A549 (cell line): ENCODE measurements around the gene ZNF37A. TPM values are rescaled to one million over a fixed set of nuclear protein-coding genes. Genes with fewer than 3 reads are reported as not detected.
"Not testable (repeated sequence)": the region's sequence is repeated elsewhere in the genome, so short reads cannot be mapped to it uniquely, and the experiment has no call there.

Experiments used
- ATAC-seq, 2 experiments: fragments of 200-7000 bp in 1 of 2; fragments of >200 bp in 1 of 2; cut with Nextera tagmentation in 1 of 2; cut with Tn5 transposase in 1 of 2; 3 replicates each; pipeline versions ENCODE4 v1.8.0 to v1.9.1; 2018 to 2020; ENCODE audit warnings: mild to moderate bottlenecking in 1 of 2, moderate library complexity in 1 of 2
- CTCF ChIA-PET: fragments of 300-600 bp; sonication (Branson Sonifier 250); formaldehyde crosslinking; extraction: SDS; loops from one replicate; lab custom pipeline; 2021; ENCODE audit warnings: antibody characterized with exemption, inconsistent platforms; lab: Yijun Ruan, JAX
- POLR2A ChIA-PET: fragments of 350-600 bp; formaldehyde crosslinking; extraction: SDS; loops from one replicate; lab custom pipeline; 2021; ENCODE audit warnings: antibody characterized with exemption, inconsistent platforms; lab: Yijun Ruan, JAX
- DNase-seq, 2 experiments: peaks; one replicate each; pipeline versions ENCODE4 v3.0.0 to v3.0.0-alpha.2; 2011 to 2016; ENCODE audit warnings: low read depth in 1 of 2, low spot score in 1 of 2
- FAIRE-seq: peaks from 2 replicates; lab custom pipeline; 2011; peaks lifted over from hg19 to GRCh38; lab: Jason Lieb, UNC
- H3K27ac ChIP-seq, 2 experiments: fragments of >200 bp; sonication (Bioruptor Twin); formaldehyde crosslinking; 3 replicates each; pipeline ENCODE4 v1.5.1; 2016 to 2017
- H3K4me1 ChIP-seq: fragments of >200 bp; sonication (Bioruptor Twin); formaldehyde crosslinking; 3 replicates; pipeline ENCODE4 v1.6.1; 2016
- H3K4me2 ChIP-seq: fragments of >200 bp; sonication (Bioruptor Twin); formaldehyde crosslinking; 3 replicates; pipeline ENCODE4 v1.6.1; 2016
- H3K4me3 ChIP-seq: fragments of >200 bp; sonication (Bioruptor Twin); formaldehyde crosslinking; 3 replicates; pipeline ENCODE4 v1.5.1; 2016
- H3K9me3 ChIP-seq: fragments of >200 bp; sonication (Bioruptor Twin); formaldehyde crosslinking; 3 replicates; pipeline ENCODE4 v1.6.1; 2016
- ATOH8 ChIP-seq: fragments of 250-450 bp; sonication (Bioruptor Pico); IDR thresholded peaks from 2 replicates; pipeline ENCODE4 v1.5.0; 2020; ENCODE audit warnings: low read depth, mild to moderate bottlenecking, moderate library complexity
- FOSB ChIP-seq: fragments of 250-450 bp; sonication (Bioruptor Pico); IDR thresholded peaks from 2 replicates; pipeline ENCODE4 v1.5.0; 2020; ENCODE audit warnings: mild to moderate bottlenecking, moderate library complexity
- HOXB13 ChIP-seq: fragments of 250-450 bp; sonication (Bioruptor Pico); IDR thresholded peaks from 2 replicates; pipeline ENCODE4 v1.5.0; 2020; ENCODE audit warnings: low read depth, mild to moderate bottlenecking, moderate library complexity
- MAX ChIP-seq: IDR thresholded peaks from 2 replicates; pipeline ENCODE4 v1.6.1; 2012
- MYC ChIP-seq: IDR thresholded peaks from 2 replicates; pipeline ENCODE4 v1.6.1; 2012; ENCODE audit warnings: mild to moderate bottlenecking, inconsistent platforms, low read length, improper control_type of control experiment, borderline replicate concordance
- NFE2L2 ChIP-seq: fragments of 150-350 bp; conservative IDR thresholded peaks from 2 replicates; pipeline ENCODE4 v1.6.1; 2014; ENCODE audit warnings: low read length
- PBX3 ChIP-seq: IDR thresholded peaks from 2 replicates; pipeline ENCODE4 v1.6.1; 2012
- SREBF2 ChIP-seq: fragments of 450-650 bp; IDR thresholded peaks from 2 replicates; pipeline ENCODE4 v1.6.1; 2014; ENCODE audit warnings: mild to moderate bottlenecking, moderate library complexity
- TP53 ChIP-seq: fragments of 250-450 bp; sonication (Bioruptor Pico); IDR thresholded peaks from 2 replicates; pipeline ENCODE4 v1.5.0; 2021; ENCODE audit warnings: mild to moderate bottlenecking, moderate library complexity
- USF2 ChIP-seq: fragments of 450-650 bp; IDR thresholded peaks from 2 replicates; pipeline ENCODE4 v1.6.1; 2014; ENCODE audit warnings: antibody characterized with exemption
- ZNF302 ChIP-seq: fragments of 250-450 bp; sonication (Bioruptor Pico); IDR thresholded peaks from 2 replicates; pipeline ENCODE4 v1.9.0; 2021; ENCODE audit warnings: inconsistent platforms, mild to moderate bottlenecking, moderate library complexity
- WGBS: methylation state at CpG from one replicate; pipeline ENCODE4 v1.1.6; 2017; ENCODE audit errors: missing lambda C conversion rate; 5-methylcytosine and 5-hydroxymethylcytosine counted together
- polyA plus RNA-seq, 4 experiments: library from polyadenylated mRNA; depleted of rRNA in 3 of 4; stranded (reverse); fragments of >200 nt; fragmentation: RNase III in 1 of 4; extraction: RNeasy Plus Mini Kit Qiagen cat#74134 plus additional on column Dnase treatment in 1 of 4; gene quantifications; 2 replicates in 3 of 4; 3 replicates in 1 of 4; pipeline ENCODE4 v1.2.3, GENCODE V29; 2011 to 2017

ZNF37A gene
- polyA plus RNA-seq, 2 of the 4 experiments (the other 2 are of a cell fraction), result 7.3 to 14.1 TPM

GRCh38 chr10:38076687-38077086, 17.4 kb upstream of the ZNF37A start:
- 5% methylated on average over 2 of the region's 2 CpGs for WGBS
- Histone ChIP-seq H3K9me3 (peaks cover 12% of the 10 kb centered on the region; the same call in 2 of the 3 replicates), H3K4me3 (no peak overlapping the region), H3K27ac (no peak overlapping the region), H3K4me1 (no peaks in the 10 kb centered on the region), H3K4me2 (no peak overlapping the region)
- CTCF ChIA-PET, result no interaction called here
- TF ChIP-seq NFE2L2 (no peak), HOXB13 (CRISPR knock-in tag) (no peak), USF2 (no peak), MYC (no peak), ZNF302 (CRISPR knock-in tag) (no peak), TP53 (CRISPR knock-in tag) (no peak), PBX3 (no peak)
- ATAC-seq (no peak), FAIRE-seq (no peak), DNase-seq (no peak)
- POLR2A ChIA-PET, result no interaction called here

- Histone ChIP-seq H3K4me2 (peak overlapping the region; percentile 89), H3K4me3 (peak overlapping the region; percentile 73; the same call in 2 of the 3 replicates)
- FAIRE-seq, H3K4me1 ChIP-seq, ATAC-seq, DNase-seq, H3K27ac ChIP-seq, H3K9me3 ChIP-seq: not testable (repeated sequence)
- CTCF ChIA-PET, result interaction anchor here (1.0 to 1.7 kb wide), 2 partner anchors 30 to 117 kb away, joined by 3 to 4 read pairs; partner anchors contain the start of gene ZNF25
- POLR2A ChIA-PET, result interaction anchor here (1.2 to 2.0 kb wide), 2 partner anchors 83 to 117 kb away, joined by 5 read pairs; partner anchors contain the start of genes ZNF25 and ZNF33A
- 88% methylated on average over 15 of the region's 15 CpGs for WGBS
Measured at GRCh38 chr10:38093318-38093717, 819 bp upstream of the ZNF37A start.

- ChIA-PET CTCF (interaction anchor here (1.0 to 1.7 kb wide), 2 partner anchors 31 to 117 kb away, joined by 3 to 4 read pairs; partner anchors contain the start of gene ZNF25), POLR2A (interaction anchor here (1.2 to 2.0 kb wide), 2 partner anchors 84 to 118 kb away, joined by 5 read pairs; partner anchors contain the start of genes ZNF25 and ZNF33A)
- 0 out of 3 replicates have a peak, but pooled peaks cover 3% of the 10 kb centered on the region for H3K4me1 ChIP-seq
- H3K27ac ChIP-seq, result peak overlapping the region; percentile 37 to 94
- H3K4me2 ChIP-seq, result peak overlapping the region; percentile 89
- WGBS, result 26% methylated on average over 16 of the region's 16 CpGs
- H3K9me3 ChIP-seq, result peaks cover 6% of the 10 kb centered on the region; the same call in 2 of the 3 replicates
- DNase-seq, result no peak
- peak overlapping the region; percentile 73 for H3K4me3 ChIP-seq
- ATAC-seq, result peak; percentile 49 to 58
- TF ChIP-seq TP53 (CRISPR knock-in tag) (no peak), FOSB (no peak), SREBF2 (no peak), ATOH8 (CRISPR knock-in tag) (no peak)
- FAIRE-seq, result no peak
Measured at GRCh38 chr10:38093816-38094157, 350 bp upstream of the ZNF37A start.

- H3K4me3 ChIP-seq, result peak overlapping the region; percentile 73
- H3K4me2 ChIP-seq, result peak overlapping the region; percentile 89
- H3K4me1 ChIP-seq, result 0 out of 3 replicates have a peak, but pooled peaks cover 3% of the 10 kb centered on the region
- ChIA-PET CTCF (interaction anchor here (0.6 kb wide), 1 partner anchor 1282 kb away, joined by 3 read pairs; no protein-coding TSS in a partner anchor), POLR2A (interaction anchor here (1.0 to 2.0 kb wide), 2 partner anchors 85 to 119 kb away, joined by 5 read pairs; partner anchors contain the start of genes ZNF25 and ZNF33A)
- H3K9me3 ChIP-seq, result peaks cover 14% of the 10 kb centered on the region
- WGBS, result 76% methylated on average over 14 of the region's 21 CpGs
- ATAC-seq, result no peak
- TF ChIP-seq FOSB, result no peak
- peak; percentile 31; the same call in 1 of the 2 replicates for TF ChIP-seq MAX
- no peak for FAIRE-seq
- peak overlapping the region; percentile 87 to 94 for H3K27ac ChIP-seq
- peak in 1 of 2 experiments; percentile 5 for DNase-seq
Measured at GRCh38 chr10:38094927-38095574, 914 bp downstream of the ZNF37A start.
